Measurements from ENCODE around the gene ZFAND3.

- TF ChIP-seq, protein P1, sequence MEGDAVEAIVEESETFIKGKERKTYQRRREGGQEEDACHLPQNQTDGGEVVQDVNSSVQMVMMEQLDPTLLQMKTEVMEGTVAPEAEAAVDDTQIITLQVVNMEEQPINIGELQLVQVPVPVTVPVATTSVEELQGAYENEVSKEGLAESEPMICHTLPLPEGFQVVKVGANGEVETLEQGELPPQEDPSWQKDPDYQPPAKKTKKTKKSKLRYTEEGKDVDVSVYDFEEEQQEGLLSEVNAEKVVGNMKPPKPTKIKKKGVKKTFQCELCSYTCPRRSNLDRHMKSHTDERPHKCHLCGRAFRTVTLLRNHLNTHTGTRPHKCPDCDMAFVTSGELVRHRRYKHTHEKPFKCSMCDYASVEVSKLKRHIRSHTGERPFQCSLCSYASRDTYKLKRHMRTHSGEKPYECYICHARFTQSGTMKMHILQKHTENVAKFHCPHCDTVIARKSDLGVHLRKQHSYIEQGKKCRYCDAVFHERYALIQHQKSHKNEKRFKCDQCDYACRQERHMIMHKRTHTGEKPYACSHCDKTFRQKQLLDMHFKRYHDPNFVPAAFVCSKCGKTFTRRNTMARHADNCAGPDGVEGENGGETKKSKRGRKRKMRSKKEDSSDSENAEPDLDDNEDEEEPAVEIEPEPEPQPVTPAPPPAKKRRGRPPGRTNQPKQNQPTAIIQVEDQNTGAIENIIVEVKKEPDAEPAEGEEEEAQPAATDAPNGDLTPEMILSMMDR (IDR thresholded peaks at IDR 0.05; ENCODE audit: extremely low read depth in 1 of 2, insufficient read depth in 1 of 2, low read depth in 1 of 2, low read length in 2 of 2), result no peak
- TF ChIP-seq FOS (IDR thresholded peaks at IDR 0.05; ENCODE audit: borderline replicate concordance, insufficient read depth, low read length) (no peak), POLR2A (IDR thresholded peaks at IDR 0.05; ENCODE audit: low read depth, low read length) (no peak), EZH2 (IDR thresholded peaks at IDR 0.05; ENCODE audit: borderline replicate concordance, low read depth, low read length, severe bottlenecking) (no peak), JUN (IDR thresholded peaks at IDR 0.05; ENCODE audit: borderline replicate concordance, insufficient read depth, insufficient read length, low read depth) (no peak), MYC (IDR thresholded peaks at IDR 0.05; ENCODE audit: low read depth, low read length) (no peak)
Measured at GRCh38 chr6:37822851-37823682, 3.5 kb downstream of the ZFAND3 start.
